ENCODE data around the gene LAMTOR1. TPM values are rescaled to one million over a fixed set of nuclear protein-coding genes. Genes with fewer than 3 reads are reported as not detected.

LAMTOR1 gene
- polyA plus RNA-seq, 1 donor (not counting 4 experiments of a cell fraction or from before 2014, with no cell fraction given): 88.5 TPM

DNA sequence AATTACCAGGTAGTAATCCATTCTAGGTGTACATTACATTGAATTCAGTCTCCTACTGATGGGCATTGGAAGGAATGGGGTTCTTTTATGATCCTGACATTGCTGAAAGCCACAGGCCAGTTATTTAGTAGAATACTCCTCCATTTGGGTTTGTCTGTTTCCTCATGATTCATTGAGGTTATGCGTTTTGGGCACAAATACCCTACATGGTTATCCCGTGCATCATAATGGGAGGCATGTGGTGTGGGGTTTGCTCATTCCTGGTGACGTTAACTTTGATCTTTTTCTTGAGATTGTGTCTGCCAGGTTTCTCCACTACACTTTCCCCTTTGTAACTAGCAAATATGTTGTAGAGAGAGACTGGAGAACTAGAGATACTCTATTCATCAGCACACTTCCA, 38.0 kb upstream of the LAMTOR1 start:
- peak; percentile 92 for FAIRE-seq
- Histone ChIP-seq H4K20me1 (ENCODE audit: control insufficient read depth, extremely low read depth, insufficient read depth, low read length) (no peaks in the 10 kb centered on the region), H3K9ac (ENCODE audit: control insufficient read depth, extremely low read depth, insufficient read depth, low read length) (peak overlapping the region; percentile 65), H3K27ac (ENCODE audit: control insufficient read depth, insufficient read depth, low read length) (peak overlapping the region; percentile 84), H3K4me2 (ENCODE audit: control insufficient read depth, extremely low read depth, insufficient read depth, low read depth, low read length) (peak overlapping the region; percentile 74), H3K36me3 (ENCODE audit: control insufficient read depth in 2 of 2, extremely low read depth in 1 of 2, insufficient read depth in 2 of 2, low read length in 2 of 2) (peaks cover 7 to 11% of the 10 kb centered on the region in 2 experiments), H2AFZ (ENCODE audit: control insufficient read depth, low read length) (no peak overlapping the region), H3K4me1 (ENCODE audit: control insufficient read depth, extremely low read depth, insufficient read depth, low read length) (peaks cover 54% of the 10 kb centered on the region), H3K27me3 (ENCODE audit: control insufficient read depth, extremely low read depth, insufficient read depth, low read length) (no peaks in the 10 kb centered on the region), H3K79me2 (ENCODE audit: control insufficient read depth, insufficient read depth, low read length) (no peaks in the 10 kb centered on the region), H3K9me1 (ENCODE audit: control insufficient read depth, extremely low read depth, insufficient read depth, low read length) (no peaks in the 10 kb centered on the region), H3K4me3 (ENCODE audit: control insufficient read depth in 2 of 3, extremely low read depth in 1 of 3, insufficient read depth in 2 of 3, low read depth in 1 of 3, low read length in 3 of 3) (peak overlapping the region in 1 of 3 experiments; percentile 9), H3K9me3 (ENCODE audit: control insufficient read depth, low read depth, low read length) (no peaks in the 10 kb centered on the region)
- peak; percentile 61 for DNase-seq (ENCODE audit: low read depth, low spot score)
- dilution Hi-C loops (cut with MboI; ENCODE audit: extremely low pct_ligation_motif_present, low sequenced_read_pairs): no loop called here
- no peak for TF ChIP-seq CTCF (optimal IDR thresholded peaks at IDR 0.05 in 1 of 3, IDR thresholded peaks at IDR 0.05 in 1 of 3, conservative IDR thresholded peaks at IDR 0.05 in 1 of 3; ENCODE audit: extremely low read depth in 1 of 3, insufficient read depth in 2 of 3, low read length in 3 of 3)
- TF ChIP-seq EZH2 (IDR thresholded peaks at IDR 0.05; ENCODE audit: low read length): no peak

- Histone ChIP-seq H3K79me2 (ENCODE audit: control insufficient read depth, insufficient read depth, low read length) (no peaks in the 10 kb centered on the region), H3K9ac (ENCODE audit: control insufficient read depth, extremely low read depth, insufficient read depth, low read length) (peak overlapping the region; percentile 44), H2AFZ (ENCODE audit: control insufficient read depth, low read length) (no peak overlapping the region), H3K4me1 (ENCODE audit: control insufficient read depth, extremely low read depth, insufficient read depth, low read length) (peaks cover 54% of the 10 kb centered on the region), H3K9me1 (ENCODE audit: control insufficient read depth, extremely low read depth, insufficient read depth, low read length) (no peaks in the 10 kb centered on the region), H3K27ac (ENCODE audit: control insufficient read depth, insufficient read depth, low read length) (peak overlapping the region; percentile 64), H4K20me1 (ENCODE audit: control insufficient read depth, extremely low read depth, insufficient read depth, low read length) (no peaks in the 10 kb centered on the region), H3K36me3 (ENCODE audit: control insufficient read depth in 2 of 2, extremely low read depth in 1 of 2, insufficient read depth in 2 of 2, low read length in 2 of 2) (peaks cover 7 to 11% of the 10 kb centered on the region in 2 experiments), H3K4me2 (ENCODE audit: control insufficient read depth, extremely low read depth, insufficient read depth, low read depth, low read length) (peak overlapping the region; percentile 20), H3K9me3 (ENCODE audit: control insufficient read depth, low read depth, low read length) (no peaks in the 10 kb centered on the region), H3K27me3 (ENCODE audit: control insufficient read depth, extremely low read depth, insufficient read depth, low read length) (no peaks in the 10 kb centered on the region), H3K4me3 (ENCODE audit: control insufficient read depth in 2 of 3, extremely low read depth in 1 of 3, insufficient read depth in 2 of 3, low read depth in 1 of 3, low read length in 3 of 3) (peak overlapping the region in 1 of 3 experiments; percentile 5)
- no peak for TF ChIP-seq CTCF (optimal IDR thresholded peaks at IDR 0.05 in 1 of 3, IDR thresholded peaks at IDR 0.05 in 1 of 3, conservative IDR thresholded peaks at IDR 0.05 in 1 of 3; ENCODE audit: extremely low read depth in 1 of 3, insufficient read depth in 2 of 3, low read length in 3 of 3)
- TF ChIP-seq EZH2 (IDR thresholded peaks at IDR 0.05; ENCODE audit: low read length): no peak
- no peak for FAIRE-seq
- dilution Hi-C loops (cut with MboI; ENCODE audit: extremely low pct_ligation_motif_present, low sequenced_read_pairs): no loop called here
- no peak for DNase-seq (ENCODE audit: low read depth, low spot score)
These were observed 37.6 kb upstream of the LAMTOR1 start for GRCh38 chr11:72140661-72141060.
